Neutrophil (primary cell): Measurements from ENCODE around the gene DEFB128.
"Not testable (repeated sequence)": the region's sequence is repeated elsewhere in the genome, so short reads cannot be mapped to it uniquely, and the experiment has no call there.

Source experiments
- H3K27ac ChIP-seq: fragments of 200-600 bp; sonication (generic); 2 replicates; pipeline ENCODE4 v1.5.1; 2016; ENCODE audit warnings: mild to moderate bottlenecking, moderate library complexity
- H3K27me3 ChIP-seq: fragments of 200-600 bp; sonication (generic); 2 replicates; pipeline ENCODE4 v1.6.0; 2016; ENCODE audit warnings: mild to moderate bottlenecking
- H3K36me3 ChIP-seq: fragments of 200-600 bp; sonication (generic); 2 replicates; pipeline ENCODE4 v1.5.1; 2017
- H3K4me1 ChIP-seq, 2 experiments: fragments of 200-600 bp in 1 of 2; sonication (generic) in 1 of 2; 1 replicate in 1 of 2; 2 replicates in 1 of 2; pipeline versions ENCODE4 v1.5.1 to v1.6.1; 2013 to 2016; ENCODE audit warnings: low read depth in 1 of 2, low read length in 1 of 2, mild to moderate bottlenecking in 1 of 2, moderate library complexity in 1 of 2; ENCODE audit not compliant: control insufficient read depth in 1 of 2, insufficient read depth in 1 of 2
- H3K4me3 ChIP-seq, 2 experiments: fragments of 200-600 bp in 1 of 2; sonication (generic) in 1 of 2; 1 replicate in 1 of 2; 2 replicates in 1 of 2; pipeline ENCODE4 v1.5.1; 2013 to 2016; ENCODE audit warnings: low read depth in 1 of 2, low read length in 1 of 2, mild to moderate bottlenecking in 1 of 2, moderate library complexity in 1 of 2
- H3K9me3 ChIP-seq: fragments of 200-600 bp; sonication (generic); 2 replicates; pipeline ENCODE4 v1.5.1; 2016
- TF ChIP-seq, protein P1 (sequence below): fragments of 200-600 bp; sonication (generic); IDR thresholded peaks from 2 replicates; pipeline ENCODE4 v1.5.1; 2016; ENCODE audit warnings: antibody characterized with exemption

The DEFB128 gene

DNA sequence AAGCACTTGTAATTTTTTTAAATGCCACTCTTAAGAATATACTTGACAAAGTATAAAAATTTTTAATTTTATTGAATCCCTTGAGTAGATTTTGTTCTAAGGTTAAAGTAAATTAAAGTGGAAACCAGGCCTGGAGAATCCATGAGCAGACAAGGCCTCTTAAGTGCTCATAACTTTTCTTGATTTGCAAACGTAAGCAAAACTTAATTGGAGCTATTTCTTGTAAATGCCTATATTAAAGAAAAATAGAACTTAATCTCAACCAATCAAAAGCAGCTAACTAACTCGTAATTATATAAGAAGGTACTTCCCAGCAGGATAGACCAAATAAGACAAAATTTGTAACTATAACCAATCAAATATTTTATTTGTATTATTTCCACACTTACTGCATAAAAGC is 24.9 kb upstream of the DEFB128 start:
- Histone ChIP-seq H3K27ac (no peak overlapping the region), H3K36me3 (no peaks in the 10 kb centered on the region), H3K27me3 (peaks cover 8% of the 10 kb centered on the region), H3K4me1 (no peaks in the 10 kb centered on the region), H3K4me3 (no peak overlapping the region), H3K9me3 (no peaks in the 10 kb centered on the region)
- TF ChIP-seq, protein P1, sequence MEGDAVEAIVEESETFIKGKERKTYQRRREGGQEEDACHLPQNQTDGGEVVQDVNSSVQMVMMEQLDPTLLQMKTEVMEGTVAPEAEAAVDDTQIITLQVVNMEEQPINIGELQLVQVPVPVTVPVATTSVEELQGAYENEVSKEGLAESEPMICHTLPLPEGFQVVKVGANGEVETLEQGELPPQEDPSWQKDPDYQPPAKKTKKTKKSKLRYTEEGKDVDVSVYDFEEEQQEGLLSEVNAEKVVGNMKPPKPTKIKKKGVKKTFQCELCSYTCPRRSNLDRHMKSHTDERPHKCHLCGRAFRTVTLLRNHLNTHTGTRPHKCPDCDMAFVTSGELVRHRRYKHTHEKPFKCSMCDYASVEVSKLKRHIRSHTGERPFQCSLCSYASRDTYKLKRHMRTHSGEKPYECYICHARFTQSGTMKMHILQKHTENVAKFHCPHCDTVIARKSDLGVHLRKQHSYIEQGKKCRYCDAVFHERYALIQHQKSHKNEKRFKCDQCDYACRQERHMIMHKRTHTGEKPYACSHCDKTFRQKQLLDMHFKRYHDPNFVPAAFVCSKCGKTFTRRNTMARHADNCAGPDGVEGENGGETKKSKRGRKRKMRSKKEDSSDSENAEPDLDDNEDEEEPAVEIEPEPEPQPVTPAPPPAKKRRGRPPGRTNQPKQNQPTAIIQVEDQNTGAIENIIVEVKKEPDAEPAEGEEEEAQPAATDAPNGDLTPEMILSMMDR: no peak

DNA sequence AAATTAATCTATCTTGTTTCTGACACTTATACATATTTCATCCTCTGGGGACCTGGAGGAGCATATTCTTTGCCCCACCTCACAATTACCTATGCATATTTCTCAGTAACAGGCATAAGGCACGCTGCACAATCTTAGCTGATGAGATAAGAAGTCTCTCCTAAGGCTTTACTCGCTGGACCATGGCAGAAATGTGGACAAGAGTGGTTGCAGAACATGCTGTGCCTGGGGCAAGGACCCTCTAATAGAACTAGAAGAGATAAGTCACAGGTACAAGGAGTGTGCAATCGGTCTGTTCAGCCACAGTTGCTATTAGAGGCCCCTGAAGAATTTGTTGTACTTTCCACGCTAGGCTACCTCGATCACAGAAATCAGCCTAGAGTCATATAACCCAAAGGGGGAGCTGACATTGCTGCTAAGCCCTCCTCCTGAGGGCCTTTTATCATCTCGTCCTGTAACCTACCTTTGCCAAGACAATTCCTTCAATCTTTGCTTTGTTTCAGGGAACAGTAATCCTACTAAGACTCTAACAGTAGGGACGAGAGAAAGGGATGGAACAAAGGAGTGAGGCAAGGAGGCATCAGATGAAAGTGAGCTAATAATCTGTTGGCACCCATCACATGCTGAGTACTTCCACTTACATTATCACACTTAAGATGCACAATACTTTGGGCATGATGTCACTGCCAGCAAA is 21.4 kb upstream of the DEFB128 start:
- H3K9me3 ChIP-seq: no peaks in the 10 kb centered on the region
- no peaks in the 10 kb centered on the region for H3K36me3 ChIP-seq
- TF ChIP-seq, protein P1: no peak
- H3K27me3 ChIP-seq: no peaks in the 10 kb centered on the region
- no peak overlapping the region for H3K4me3 ChIP-seq
- no peaks in the 10 kb centered on the region for H3K4me1 ChIP-seq
- H3K27ac ChIP-seq: no peak overlapping the region

DNA sequence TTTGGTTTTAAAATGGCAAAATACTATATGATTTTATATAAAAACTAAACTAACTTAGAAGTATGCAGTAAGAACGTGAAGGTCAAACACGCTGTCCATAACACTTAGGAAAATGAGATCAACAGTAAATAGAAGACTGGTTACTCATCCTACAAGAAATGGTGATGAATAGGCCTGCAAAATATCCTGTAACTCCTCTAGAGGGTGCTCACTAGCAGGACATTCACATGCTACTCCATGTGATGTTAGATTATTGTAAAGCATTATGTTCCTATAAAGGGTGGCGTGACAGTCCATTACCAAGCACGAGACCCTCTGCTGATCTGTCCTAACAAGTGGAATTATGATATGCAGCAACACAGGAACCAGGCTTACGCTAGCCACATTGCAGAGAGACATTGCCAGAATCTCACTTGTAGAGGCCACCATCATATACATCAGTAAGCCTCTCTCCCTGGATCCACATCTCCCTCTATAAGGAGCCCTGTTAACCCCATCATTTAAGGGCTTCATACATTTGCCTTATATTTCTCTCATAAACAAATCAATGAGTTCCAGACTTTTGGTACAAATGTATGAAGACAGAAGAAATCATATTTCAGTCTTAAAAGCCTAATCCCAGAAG is 19.5 kb upstream of the DEFB128 start:
- Histone ChIP-seq H3K4me3 (no peak overlapping the region), H3K4me1 (no peaks in the 10 kb centered on the region), H3K27ac (no peak overlapping the region), H3K36me3 (no peaks in the 10 kb centered on the region), H3K9me3 (no peaks in the 10 kb centered on the region), H3K27me3 (peaks cover 11% of the 10 kb centered on the region)
- TF ChIP-seq, protein P1: no peak

DNA sequence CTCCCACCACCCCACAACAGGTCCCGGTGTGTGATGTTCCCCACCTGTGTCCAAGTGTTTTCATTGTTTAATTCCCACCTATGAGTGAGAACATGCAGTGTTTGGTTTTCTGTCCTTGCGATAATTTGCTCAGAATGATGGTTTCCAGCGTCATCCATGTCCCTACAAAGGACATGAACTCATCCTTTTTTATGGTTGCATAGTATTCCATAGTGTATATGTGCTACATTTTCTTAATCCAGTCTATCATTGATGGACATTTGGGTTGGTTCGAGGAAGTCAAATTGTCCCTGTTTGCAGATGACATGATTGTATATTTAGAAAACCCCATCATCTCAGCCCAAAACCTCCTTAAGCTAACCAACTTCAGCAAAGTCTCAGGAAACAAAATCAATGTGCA is 14.1 kb upstream of the DEFB128 start:
- not testable (repeated sequence) for H3K4me3 ChIP-seq, H3K9me3 ChIP-seq, H3K27ac ChIP-seq, H3K4me1 ChIP-seq, H3K36me3 ChIP-seq
- H3K27me3 ChIP-seq: peaks cover 18% of the 10 kb centered on the region

DNA sequence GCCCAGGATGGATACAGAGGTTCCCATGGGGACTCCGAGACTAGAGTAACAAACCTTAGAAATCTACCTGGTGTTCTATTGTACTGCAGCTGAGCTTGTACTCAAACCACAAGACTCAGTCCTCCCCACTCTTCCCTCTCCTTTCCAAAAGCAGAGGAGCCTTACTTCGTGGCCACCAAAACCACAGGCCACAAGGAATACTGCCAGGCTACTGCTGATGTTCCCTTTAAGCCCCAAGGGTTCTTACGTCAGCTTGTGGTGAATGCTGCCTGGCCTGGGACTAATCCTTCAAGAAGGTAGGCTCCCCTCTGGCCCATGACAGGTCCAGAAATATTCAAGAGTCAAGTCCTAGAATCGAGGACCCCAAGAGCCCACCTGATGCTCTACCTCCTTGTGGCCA is 10.5 kb upstream of the DEFB128 start:
- H3K9me3 ChIP-seq: no peaks in the 10 kb centered on the region
- TF ChIP-seq, protein P1: no peak
- peaks cover 20% of the 10 kb centered on the region for H3K27me3 ChIP-seq
- no peaks in the 10 kb centered on the region for H3K4me1 ChIP-seq
- H3K36me3 ChIP-seq: no peaks in the 10 kb centered on the region
- H3K4me3 ChIP-seq: no peak overlapping the region
- no peak overlapping the region for H3K27ac ChIP-seq

DNA sequence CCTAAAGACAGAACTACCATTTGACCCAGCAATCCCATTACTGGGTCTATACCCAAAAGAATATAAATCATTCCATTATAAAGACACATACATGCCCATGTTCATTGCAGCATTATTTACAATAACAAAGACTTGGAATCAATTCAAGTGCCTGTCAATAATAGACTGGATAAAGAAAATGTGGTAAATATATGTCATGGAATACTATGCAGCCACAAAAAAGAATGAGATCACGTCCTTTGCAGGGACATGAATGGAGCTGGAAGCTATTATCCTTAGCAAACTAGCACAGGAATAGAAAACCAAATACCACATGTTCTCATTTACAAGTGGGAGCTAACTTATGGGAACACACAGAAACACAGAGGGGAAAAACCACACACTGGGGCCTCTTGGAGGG is 8.7 kb upstream of the DEFB128 start:
- no peak overlapping the region for H3K27ac ChIP-seq
- H3K27me3 ChIP-seq: peaks cover 21% of the 10 kb centered on the region
- H3K4me3 ChIP-seq: no peak overlapping the region
- TF ChIP-seq, protein P1: no peak
- no peaks in the 10 kb centered on the region for H3K4me1 ChIP-seq
- H3K9me3 ChIP-seq: no peaks in the 10 kb centered on the region
- H3K36me3 ChIP-seq: no peaks in the 10 kb centered on the region
